GM12878 (cell line): ENCODE results near the gene CFAP61. TPM values are rescaled to one million over a fixed set of nuclear protein-coding genes. Genes with fewer than 3 reads are reported as not detected.

ENCODE experiments used
- ATAC-seq: fragments of 200-7000 bp; cut with Tn5 transposase; 3 replicates; pipeline ENCODE4 v1.9.1; 2020; ENCODE audit warnings: mild to moderate bottlenecking, moderate library complexity
- BruUV-seq: library from RNA; stranded (reverse); fragments of 400-500 nt; replicated peaks from 2 replicates; lab custom pipeline; 2021; lab: Mats Ljungman, UMichigan
- CTCF ChIA-PET: fragments of 300-600 bp; sonication (Branson Sonifier 250); formaldehyde crosslinking; extraction: SDS; loops from one replicate; lab custom pipeline; 2021; ENCODE audit warnings: inconsistent platforms; lab: Yijun Ruan, JAX
- POLR2A ChIA-PET: fragments of 350-600 bp; formaldehyde crosslinking; extraction: SDS; loops from one replicate; lab custom pipeline; 2021; ENCODE audit warnings: inconsistent platforms; lab: Charles Lee
- RAD21 ChIA-PET: fragments of 300-600 bp; sonication (Branson Sonifier 250); formaldehyde crosslinking; loops from one replicate; lab custom pipeline; 2023; ENCODE audit warnings: antibody characterized with exemption; ENCODE audit not compliant: unreplicated experiment; lab: Charles Lee
- SMC1A ChIA-PET: fragments of 300-600 bp; sonication (Branson Sonifier 250); formaldehyde crosslinking; loops from one replicate; lab custom pipeline; 2023; ENCODE audit not compliant: unreplicated experiment, uncharacterized antibody; lab: Charles Lee
- DNase-seq: peaks from one replicate; pipeline ENCODE4 v3.0.0-alpha.2; 2011; ENCODE audit warnings: low read depth, low spot score
- FAIRE-seq: peaks from 3 replicates; lab custom pipeline; 2011; peaks lifted over from hg19 to GRCh38; lab: Jason Lieb, UNC
- H2AFZ ChIP-seq: 2 replicates; pipeline ENCODE4 v1.6.0; 2011; ENCODE audit warnings: low read depth, low read length, control low read depth; ENCODE audit not compliant: control insufficient read depth
- H3K27ac ChIP-seq: 2 replicates; pipeline ENCODE4 v1.5.1; 2011; ENCODE audit warnings: control low read depth; ENCODE audit not compliant: control insufficient read depth, insufficient read depth
- H3K27me3 ChIP-seq, 2 experiments: replicated peaks in 1 of 2; 2 replicates each; pipeline versions ENCODE4 v1.6.0 to v1.6.1; 2011; ENCODE audit warnings: low read length in 1 of 2; ENCODE audit not compliant: control insufficient read depth in 2 of 2, insufficient read depth in 2 of 2
- H3K36me3 ChIP-seq, 2 experiments: 2 replicates each; pipeline ENCODE4 v1.5.1; 2011; ENCODE audit warnings: low read length in 1 of 2; ENCODE audit not compliant: control insufficient read depth in 2 of 2, insufficient read depth in 2 of 2
- H3K4me1 ChIP-seq: 2 replicates; pipeline ENCODE4 v1.6.1; 2011; ENCODE audit warnings: mild to moderate bottlenecking, low read length, moderate library complexity, mixed read lengths; ENCODE audit not compliant: control insufficient read depth, insufficient read depth
- H3K4me2 ChIP-seq: 2 replicates; pipeline ENCODE4 v1.6.0; 2011; ENCODE audit warnings: control low read depth; ENCODE audit not compliant: control insufficient read depth, insufficient read depth
- H3K4me3 ChIP-seq: fragments of 200-600 bp; sonication (generic); 2 replicates; pipeline ENCODE4 v1.5.1; 2016
- H3K79me2 ChIP-seq: 2 replicates; pipeline ENCODE4 v1.6.0; 2011; ENCODE audit warnings: low read length; ENCODE audit not compliant: control insufficient read depth, insufficient read depth
- H3K9ac ChIP-seq: 2 replicates; pipeline ENCODE4 v1.8.0; 2011; ENCODE audit warnings: low read length, control low read depth, mixed read lengths; ENCODE audit not compliant: control insufficient read depth, insufficient read depth
- H3K9me3 ChIP-seq: replicated peaks from 3 replicates; pipeline ENCODE4 v1.5.1; 2011; ENCODE audit warnings: mild to moderate bottlenecking, low read length; ENCODE audit not compliant: control insufficient read depth, insufficient read depth
- H4K20me1 ChIP-seq: 2 replicates; pipeline ENCODE4 v1.6.0; 2011; ENCODE audit not compliant: control insufficient read depth, insufficient read depth
- ATF7 ChIP-seq: fragments of 450-650 bp; IDR thresholded peaks from 2 replicates; pipeline ENCODE4 v1.6.1; 2016; ENCODE audit warnings: low read depth, mild to moderate bottlenecking
- BHLHE40 ChIP-seq, 2 experiments: fragments of 450-650 bp in 1 of 2; IDR thresholded peaks; 2 replicates each; pipeline ENCODE4 v1.6.1; 2011 to 2017; ENCODE audit warnings: low read depth in 2 of 2, borderline replicate concordance in 1 of 2, improper control_type of control experiment in 1 of 2, low read length in 1 of 2, mild to moderate bottlenecking in 1 of 2
- NR2F1 ChIP-seq: fragments of 450-650 bp; conservative IDR thresholded peaks from 2 replicates; pipeline ENCODE4 v1.6.1; 2017; ENCODE audit warnings: mild to moderate bottlenecking
- RAD51 ChIP-seq: fragments of 450-650 bp; IDR thresholded peaks from 2 replicates; pipeline ENCODE4 v1.6.1; 2016; ENCODE audit warnings: moderate library complexity, mild to moderate bottlenecking, inconsistent platforms
- ZNF687 ChIP-seq: fragments of 450-650 bp; IDR thresholded peaks from 2 replicates; pipeline ENCODE4 v1.6.1; 2017; ENCODE audit warnings: mild to moderate bottlenecking, moderate library complexity
- WGBS: methylation state at CpG from one replicate; pipeline ENCODE4 v1.1.6; 2016; ENCODE audit warnings: low lambda C conversion rate; ENCODE audit not compliant: insufficient replicate concordance, insufficient coverage; ENCODE audit errors: missing lambda C conversion rate; 5-methylcytosine and 5-hydroxymethylcytosine counted together
- in situ Hi-C: fragments of 300-500 bp; cut with MboI; formaldehyde crosslinking; loops from 9 replicates; pipeline ENCODE4 v1.14.3; 2018; ENCODE audit warnings: mixed read lengths
- intact Hi-C: fragments of 100-400 bp; cut with micrococcal nuclease; formaldehyde crosslinking; loops from one replicate; pipeline ENCODE4 v1.14.2; 2022; ENCODE audit not compliant: unreplicated experiment
- polyA plus RNA-seq, 11 experiments: library from polyadenylated mRNA; depleted of rRNA in 4 of 11; unstranded in 6 of 11; stranded (reverse) in 5 of 11; fragments of >200 nt; fragmentation: Nextera tagmentation in 4 of 11; fragmentation: Illumina TruSeq in 1 of 11; extraction: Ambion mirVana in 4 of 11; extraction: Trizol in 1 of 11; gene quantifications; 1 replicate in 1 of 11; 2 replicates in 10 of 11; pipeline versions ENCODE4 v1.2.1 to v1.2.3, GENCODE V29; 2011 to 2016; ENCODE audit warnings: inconsistent platforms in 2 of 11, missing spikeins in 2 of 11, low read depth in 1 of 11
- total RNA-seq, 4 experiments: library from RNA; depleted of rRNA in 3 of 4; stranded (reverse); fragments of >200 nt in 3 of 4; fragmentation: Illumina TruSeq in 1 of 4; extraction: Trizol in 1 of 4; gene quantifications; 2 replicates each; pipeline versions ENCODE4 v1.2.1 to v1.2.3, GENCODE V29; 2013 to 2021

Gene CFAP61
- total and polyA plus RNA-seq, 10 of the 15 experiments (the other 5 are each of a cell fraction or from before 2014, with no cell fraction given): 0.11 to 0.41 (median 0.24) TPM; not detected in 7

- Histone ChIP-seq H3K27ac (no peak overlapping the region), H3K4me2 (no peak overlapping the region), H3K9ac (no peak overlapping the region), H2AFZ (no peak overlapping the region), H3K79me2 (no peaks in the 10 kb centered on the region), H3K4me3 (no peak overlapping the region), H3K9me3 (no peaks in the 10 kb centered on the region; the same call in 2 of the 3 replicates), H3K36me3 (no peaks in the 10 kb centered on the region), H3K27me3 (no peaks in the 10 kb centered on the region), H3K4me1 (no peaks in the 10 kb centered on the region)
- no TSS peak for BruUV-seq
- FAIRE-seq: no peak
- WGBS: 0% methylated on average over 1 of the region's 1 CpG
- in situ Hi-C loops: no loop called here
- intact Hi-C loops: no loop called here
- ChIA-PET RAD21 (no interaction called here), POLR2A (no interaction called here)
- TF ChIP-seq RAD51 (no peak), ZNF687 (no peak), NR2F1 (no peak), ATF7 (no peak), BHLHE40 (IDR thresholded peaks at IDR 0.05; ENCODE audit: borderline replicate concordance in 1 of 2, low read depth in 2 of 2, low read length in 1 of 2) (no peak)
- TF ChIP-seq, all 136 proteins: peak for 0
- no peak for ATAC-seq
- no peaks in the 10 kb centered on the region for H4K20me1 ChIP-seq
- CTCF ChIA-PET: no interaction called here
- no peak for DNase-seq
- SMC1A ChIA-PET: no interaction called here
Measured at GRCh38 chr20:20136313-20136712, 84.0 kb downstream of the CFAP61 start.
